Gastrocnemius medialis (tissue), 4 donors: ENCODE data around the gene COL27A1. TPM values are rescaled to one million over a fixed set of nuclear protein-coding genes. Genes with fewer than 3 reads are reported as not detected.
A peak's percentile ranks its signal among the peaks of the same experiment; 100 is the strongest.

Experiments
- ATAC-seq, 2 donors: fragments of 150-250 bp; one replicate each; pipeline ENCODE4 v1.9.1; 2016
- DNase-seq, 2 donors: peaks; one replicate each; pipeline ENCODE4 v3.0.0-alpha.2; 2019
- H3K27ac ChIP-seq, 4 donors: fragments of 200-600 bp; sonication (generic); 1 replicate in 1 of 4; 2 replicates in 3 of 4; pipeline ENCODE4 v1.5.1; 2016 to 2018; ENCODE audit warnings: mild to moderate bottlenecking in 2 of 4, moderate library complexity in 1 of 4
- H3K27me3 ChIP-seq, 3 donors: fragments of 200-600 bp; sonication (generic) in 2 of 3; 1 replicate in 1 of 3; 2 replicates in 2 of 3; pipeline versions ENCODE4 v1.5.1 to v1.6.0; 2016 to 2019; ENCODE audit warnings: mild to moderate bottlenecking in 1 of 3, moderate library complexity in 1 of 3
- H3K36me3 ChIP-seq, 2 donors: fragments of 200-600 bp; sonication (generic) in 1 of 2; one replicate each; pipeline ENCODE4 v1.5.1; 2017 to 2018
- H3K4me1 ChIP-seq, 2 donors: fragments of 200-600 bp; sonication (generic) in 1 of 2; one replicate each; pipeline ENCODE4 v1.5.1; 2016 to 2017; ENCODE audit warnings: mild to moderate bottlenecking in 2 of 2
- H3K4me3 ChIP-seq, 4 donors: fragments of 200-600 bp; sonication (generic) in 3 of 4; 1 replicate in 1 of 4; 2 replicates in 3 of 4; pipeline ENCODE4 v1.5.1; 2016 to 2019; ENCODE audit warnings: mild to moderate bottlenecking in 2 of 4
- H3K9me3 ChIP-seq, 3 donors: fragments of 200-600 bp; sonication (generic) in 2 of 3; 1 replicate in 1 of 3; 2 replicates in 2 of 3; pipeline ENCODE4 v1.5.1; 2016 to 2019
- POLR2A ChIP-seq, 2 donors: fragments of 450-650 bp; IDR thresholded peaks; one replicate each; pipeline ENCODE4 v1.6.1; 2017; ENCODE audit warnings: antibody characterized with exemption in 2 of 2, mild to moderate bottlenecking in 2 of 2, moderate library complexity in 2 of 2
- in situ Hi-C, 4 donors: fragments of 200-750 bp; cut with MboI; loops; one replicate each; pipeline versions ENCODE4 v1.15.0 to v1.8.0; 2017; ENCODE audit warnings: low sequenced_read_pairs in 4 of 4
- intact Hi-C: fragments of 100-400 bp; cut with DNase I; formaldehyde crosslinking; loops from one replicate; pipeline ENCODE4 v1.15.1; 2023; ENCODE audit warnings: low total_unique reads
- total RNA-seq, 4 donors: library from RNA; depleted of rRNA; stranded (reverse); fragments of >200 nt; gene quantifications; one replicate each; pipeline versions ENCODE4 v1.1.0 to v1.2.3, GENCODE V29; 2016
- TF ChIP-seq, protein P1 (sequence below), 5 experiments: fragments of 450-650 bp in 3 of 5; fragments of 200-600 bp in 2 of 5; sonication (generic) in 2 of 5; IDR thresholded peaks in 4 of 5; conservative IDR thresholded peaks in 1 of 5; 1 replicate in 4 of 5; 2 replicates in 1 of 5; pipeline ENCODE4 v1.5.1; 2016 to 2019; ENCODE audit warnings: antibody characterized with exemption in 5 of 5, mild to moderate bottlenecking in 3 of 5, moderate library complexity in 3 of 5

COL27A1 gene
- total RNA-seq, 4 donors from 2014 or later: 0.42 to 1.4 (median 0.95) TPM

GRCh38 chr9:114272739-114273431 is 117.5 kb downstream of the COL27A1 start:
- DNase-seq (peak in 1 of 2 donors; percentile 11), ATAC-seq (peak in 1 of 2 donors; percentile 24)
- Histone ChIP-seq H3K27me3 (no peaks in the 10 kb centered on the region), H3K27ac (no peak overlapping the region), H3K4me1 (peaks cover 3 to 12% of the 10 kb centered on the region in 2 donors), H3K36me3 (no peaks in the 10 kb centered on the region), H3K9me3 (no peaks in the 10 kb centered on the region), H3K4me3 (no peak overlapping the region)
- intact Hi-C loops: loop anchor here (10.0 kb wide), 1 partner anchor 358 kb away; no protein-coding TSS in a partner anchor
- TF ChIP-seq, protein P1, sequence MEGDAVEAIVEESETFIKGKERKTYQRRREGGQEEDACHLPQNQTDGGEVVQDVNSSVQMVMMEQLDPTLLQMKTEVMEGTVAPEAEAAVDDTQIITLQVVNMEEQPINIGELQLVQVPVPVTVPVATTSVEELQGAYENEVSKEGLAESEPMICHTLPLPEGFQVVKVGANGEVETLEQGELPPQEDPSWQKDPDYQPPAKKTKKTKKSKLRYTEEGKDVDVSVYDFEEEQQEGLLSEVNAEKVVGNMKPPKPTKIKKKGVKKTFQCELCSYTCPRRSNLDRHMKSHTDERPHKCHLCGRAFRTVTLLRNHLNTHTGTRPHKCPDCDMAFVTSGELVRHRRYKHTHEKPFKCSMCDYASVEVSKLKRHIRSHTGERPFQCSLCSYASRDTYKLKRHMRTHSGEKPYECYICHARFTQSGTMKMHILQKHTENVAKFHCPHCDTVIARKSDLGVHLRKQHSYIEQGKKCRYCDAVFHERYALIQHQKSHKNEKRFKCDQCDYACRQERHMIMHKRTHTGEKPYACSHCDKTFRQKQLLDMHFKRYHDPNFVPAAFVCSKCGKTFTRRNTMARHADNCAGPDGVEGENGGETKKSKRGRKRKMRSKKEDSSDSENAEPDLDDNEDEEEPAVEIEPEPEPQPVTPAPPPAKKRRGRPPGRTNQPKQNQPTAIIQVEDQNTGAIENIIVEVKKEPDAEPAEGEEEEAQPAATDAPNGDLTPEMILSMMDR (IDR thresholded peaks at IDR 0.05 in 4 of 5, conservative IDR thresholded peaks at IDR 0.05 in 1 of 5): no peak
- no peak for TF ChIP-seq POLR2A (IDR thresholded peaks at IDR 0.05)
- in situ Hi-C loops: loop anchor here in 2 of 4 donors (5.0 to 10.0 kb wide), 2 partner anchors 108 to 121 kb away; no protein-coding TSS in a partner anchor

GRCh38 chr9:114273461-114273881 is 118.1 kb downstream of the COL27A1 start:
- no peaks in the 10 kb centered on the region for H3K36me3 ChIP-seq
- H3K27ac ChIP-seq: no peak overlapping the region
- in situ Hi-C loops (loop anchor here in 2 of 4 donors (5.0 to 10.0 kb wide), 2 partner anchors 109 to 121 kb away; no protein-coding TSS in a partner anchor), intact Hi-C loops (loop anchor here (10.0 kb wide), 1 partner anchor 359 kb away; no protein-coding TSS in a partner anchor)
- ATAC-seq (no peak), DNase-seq (peak in 1 of 2 donors; percentile 5)
- no peak overlapping the region for H3K4me3 ChIP-seq
- TF ChIP-seq POLR2A (IDR thresholded peaks at IDR 0.05): no peak
- TF ChIP-seq, protein P1 (IDR thresholded peaks at IDR 0.05 in 4 of 5, conservative IDR thresholded peaks at IDR 0.05 in 1 of 5): no peak
- H3K9me3 ChIP-seq: no peaks in the 10 kb centered on the region
- peaks cover 3 to 12% of the 10 kb centered on the region in 2 donors for H3K4me1 ChIP-seq
- H3K27me3 ChIP-seq: no peaks in the 10 kb centered on the region

GRCh38 chr9:114274217-114274616 is 118.9 kb downstream of the COL27A1 start:
- Histone ChIP-seq H3K4me1 (peaks cover 3 to 12% of the 10 kb centered on the region in 2 donors), H3K27ac (no peak overlapping the region), H3K36me3 (no peaks in the 10 kb centered on the region), H3K4me3 (no peak overlapping the region), H3K27me3 (no peaks in the 10 kb centered on the region), H3K9me3 (no peaks in the 10 kb centered on the region)
- in situ Hi-C loops (loop anchor here in 2 of 4 donors (5.0 to 10.0 kb wide), 2 partner anchors 109 to 122 kb away; no protein-coding TSS in a partner anchor), intact Hi-C loops (loop anchor here (10.0 kb wide), 1 partner anchor 359 kb away; no protein-coding TSS in a partner anchor)
- DNase-seq (no peak), ATAC-seq (no peak)
- TF ChIP-seq, protein P1 (IDR thresholded peaks at IDR 0.05 in 4 of 5, conservative IDR thresholded peaks at IDR 0.05 in 1 of 5): no peak
- TF ChIP-seq POLR2A (IDR thresholded peaks at IDR 0.05): no peak

- H3K9me3 ChIP-seq: no peaks in the 10 kb centered on the region
- TF ChIP-seq, protein P1 (IDR thresholded peaks at IDR 0.05 in 4 of 5, conservative IDR thresholded peaks at IDR 0.05 in 1 of 5): no peak
- no peak for TF ChIP-seq POLR2A (IDR thresholded peaks at IDR 0.05)
- no peaks in the 10 kb centered on the region for H3K27me3 ChIP-seq
- no peaks in the 10 kb centered on the region for H3K36me3 ChIP-seq
- intact Hi-C loops: loop anchor here (10.0 kb wide), 1 partner anchor 361 kb away; no protein-coding TSS in a partner anchor
- H3K27ac ChIP-seq: no peak overlapping the region
- ATAC-seq (no peak), DNase-seq (peak in 1 of 2 donors; percentile 9)
- no peak overlapping the region for H3K4me3 ChIP-seq
- in situ Hi-C loops: loop anchor here in 2 of 4 donors (10.0 to 25.0 kb wide), 2 partner anchors 111 to 463 kb away; no protein-coding TSS in a partner anchor
- H3K4me1 ChIP-seq: peaks cover 3 to 12% of the 10 kb centered on the region in 2 donors
Observed at GRCh38 chr9:114275246-114276004, 120.1 kb downstream of the COL27A1 start.
